HG02870 (cell line): ENCODE data around the gene GABBR2.

Experiments used
- ATAC-seq: cut with Tn5 transposase; IDR thresholded peaks from one replicate; pipeline ENCODE4 v1.9.1; 2021; ENCODE audit warnings: mild to moderate bottlenecking, moderate library complexity; ENCODE audit not compliant: unreplicated experiment

Gene GABBR2

DNA sequence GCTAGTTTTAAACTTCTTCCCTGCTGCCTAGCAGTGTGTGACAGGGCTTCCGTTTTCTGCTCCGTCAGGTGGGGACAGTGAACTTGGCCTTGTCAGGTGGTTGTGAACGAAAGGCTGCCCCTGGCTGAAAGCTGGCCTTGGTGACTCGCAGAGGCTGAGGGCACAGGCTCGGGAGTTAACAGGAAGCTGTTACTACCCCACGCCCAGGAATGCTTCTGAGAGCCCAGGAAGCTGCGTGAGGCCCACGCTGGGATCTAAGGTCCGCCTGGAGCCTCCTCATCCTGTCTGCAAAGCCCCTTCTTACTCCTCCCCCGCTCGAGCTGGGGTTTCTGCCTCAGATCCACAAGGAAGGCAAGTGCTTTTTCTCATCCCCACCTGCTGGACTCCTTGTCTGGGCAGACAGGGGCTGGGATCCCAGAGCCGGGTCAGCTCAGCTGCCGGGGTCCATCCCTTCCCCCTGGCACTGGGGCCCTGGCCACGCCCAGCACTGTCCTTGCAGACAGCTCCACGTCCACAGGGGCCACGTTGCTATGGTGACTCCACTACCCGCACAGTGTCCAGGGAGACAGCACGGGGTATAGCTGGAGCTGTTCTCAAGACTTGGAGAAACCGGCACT is 328.6 kb downstream of the GABBR2 start:
- ATAC-seq: no peak

DNA sequence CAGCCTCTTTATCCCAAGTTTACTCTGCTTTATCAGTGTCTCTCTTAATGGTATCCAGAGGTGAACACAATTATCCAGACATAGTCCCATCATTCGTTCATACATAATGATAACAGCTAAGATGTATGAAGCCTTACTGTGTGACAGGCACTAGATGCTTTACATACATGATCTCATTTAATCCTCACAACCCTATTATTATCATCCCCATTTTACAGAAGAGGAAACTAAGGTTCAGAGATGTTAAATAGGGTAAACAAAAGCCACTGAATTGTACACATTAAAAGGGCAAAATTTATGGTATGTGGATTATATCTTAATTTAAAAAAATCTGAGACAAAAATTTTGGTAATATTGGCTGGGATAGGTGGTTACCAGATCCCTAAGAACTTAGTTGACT is 329.2 kb downstream of the GABBR2 start:
- ATAC-seq: no peak

DNA sequence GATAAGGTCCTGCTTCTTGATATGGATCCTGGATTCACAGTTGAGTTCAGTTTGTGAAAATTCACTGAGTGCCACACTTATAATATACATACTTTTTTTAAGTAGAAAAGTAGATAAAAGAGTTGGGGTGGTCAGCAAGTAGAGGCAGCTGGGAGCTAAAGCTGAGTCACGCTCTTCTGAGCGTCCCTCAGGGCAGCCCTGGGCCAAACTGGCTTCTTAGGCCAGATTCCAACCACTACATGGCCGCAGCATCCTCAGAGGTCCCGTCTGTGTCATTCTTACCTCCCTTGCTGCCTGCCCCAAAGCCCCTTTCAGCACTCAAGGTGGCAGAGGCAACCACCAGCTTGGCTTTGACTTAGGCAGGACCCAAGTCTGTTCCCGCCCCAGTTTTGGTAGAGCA is 329.9 kb downstream of the GABBR2 start:
- no peak for ATAC-seq

DNA sequence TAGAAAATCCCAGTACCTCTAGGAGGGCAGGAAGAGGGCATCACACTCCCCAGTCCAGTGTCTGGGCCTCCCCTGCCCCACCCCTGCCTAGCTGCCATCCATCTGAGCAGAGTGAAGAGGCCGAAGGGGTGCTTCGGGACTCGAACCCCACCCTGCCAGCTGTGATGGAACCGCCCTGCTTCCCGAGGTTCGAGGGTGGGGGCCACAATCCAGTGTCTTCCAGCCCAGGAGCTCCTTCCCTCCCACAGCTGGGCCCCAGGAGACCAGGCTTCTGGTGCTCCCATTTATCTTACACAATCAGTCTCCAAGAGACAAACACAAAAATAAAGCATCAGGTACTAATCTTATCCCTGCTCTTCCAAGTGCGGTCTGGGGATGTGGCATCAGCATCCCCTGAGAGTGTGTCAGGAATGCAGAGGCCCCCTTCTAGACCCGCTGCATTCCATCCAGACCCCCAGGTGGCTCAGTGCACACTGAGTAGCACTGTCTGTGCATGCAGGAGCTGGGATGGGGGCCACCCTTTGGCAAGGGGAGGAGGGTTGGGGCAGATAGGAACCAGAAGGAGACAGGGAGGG is 330.4 kb downstream of the GABBR2 start:
- no peak for ATAC-seq

DNA sequence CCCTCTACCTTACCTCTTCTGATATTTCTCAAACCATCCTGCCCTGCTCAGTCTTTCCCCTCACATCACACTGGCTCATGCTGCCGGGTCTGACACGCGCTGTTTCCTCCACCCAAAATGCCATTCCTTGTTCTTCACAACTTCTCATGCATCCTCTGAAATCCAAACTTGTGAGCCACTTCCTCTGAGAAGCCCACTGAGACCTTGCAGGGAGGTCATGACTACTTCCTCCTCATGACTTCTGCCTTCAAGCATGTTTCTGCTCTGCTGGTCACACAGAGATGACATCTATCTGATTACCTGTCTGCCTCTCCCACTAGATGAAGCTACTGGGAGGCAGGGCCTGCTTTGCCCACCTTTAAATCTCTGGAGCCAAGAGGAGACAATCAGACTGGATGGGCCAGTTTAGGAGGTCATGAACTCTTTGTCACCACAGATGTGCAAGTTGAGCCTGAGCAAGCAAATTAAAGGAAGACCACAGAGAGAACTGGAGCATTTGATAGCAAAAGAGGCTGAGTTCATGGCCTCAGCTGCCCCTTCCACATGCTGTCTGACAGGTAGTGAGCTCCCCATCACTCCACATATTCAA is 333.5 kb downstream of the GABBR2 start:
- no peak for ATAC-seq

DNA sequence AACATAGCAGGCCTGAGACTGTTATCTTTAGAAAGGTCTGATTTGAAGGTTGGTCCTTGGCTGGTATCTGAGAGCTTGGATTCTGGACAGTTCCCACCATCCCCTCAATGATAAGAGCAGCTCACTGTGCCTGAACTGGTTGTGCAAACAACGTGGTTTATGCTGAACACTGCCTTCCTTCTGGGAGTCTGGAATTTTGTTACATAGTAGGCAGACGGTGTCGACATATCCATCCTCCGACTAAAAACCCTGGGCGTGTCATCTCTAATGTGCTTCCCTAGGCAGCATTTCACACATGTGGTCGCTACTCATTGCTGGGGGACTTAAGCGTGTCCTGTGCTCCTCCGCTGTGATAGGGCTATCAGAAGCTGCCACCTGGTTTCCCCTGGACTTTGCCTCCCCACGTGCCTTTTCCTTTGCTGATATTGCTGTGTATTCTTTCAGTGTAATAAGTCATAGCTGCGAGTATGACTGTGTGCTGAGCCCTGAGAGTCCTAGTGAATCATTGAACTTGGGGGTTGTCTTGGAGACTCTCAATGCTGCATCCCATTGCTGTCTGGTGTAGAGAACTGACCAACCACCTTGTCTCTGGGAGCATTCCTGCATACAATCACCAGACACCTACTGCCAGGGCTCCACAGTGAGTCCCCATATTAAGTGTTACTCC is 334.2 kb downstream of the GABBR2 start:
- ATAC-seq: no peak

DNA sequence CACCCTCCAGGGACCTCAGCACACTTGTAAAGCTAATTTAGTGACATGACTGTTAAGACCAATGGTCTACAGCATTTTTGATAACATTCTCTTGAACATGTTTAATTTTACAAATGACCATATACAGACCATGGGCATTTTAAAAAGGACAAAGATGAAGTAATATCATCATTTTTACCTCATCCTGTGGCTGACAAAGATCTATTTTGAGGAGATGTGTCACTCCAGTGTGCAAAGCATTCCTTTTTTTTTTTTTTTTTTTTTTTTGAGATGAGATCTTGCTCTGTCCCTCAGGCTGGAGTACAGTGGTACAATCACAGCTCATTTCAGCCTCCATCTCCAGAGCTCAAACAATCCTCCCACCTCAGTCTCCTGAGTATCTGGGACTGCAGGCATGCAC is 335.1 kb downstream of the GABBR2 start:
- no peak for ATAC-seq

DNA sequence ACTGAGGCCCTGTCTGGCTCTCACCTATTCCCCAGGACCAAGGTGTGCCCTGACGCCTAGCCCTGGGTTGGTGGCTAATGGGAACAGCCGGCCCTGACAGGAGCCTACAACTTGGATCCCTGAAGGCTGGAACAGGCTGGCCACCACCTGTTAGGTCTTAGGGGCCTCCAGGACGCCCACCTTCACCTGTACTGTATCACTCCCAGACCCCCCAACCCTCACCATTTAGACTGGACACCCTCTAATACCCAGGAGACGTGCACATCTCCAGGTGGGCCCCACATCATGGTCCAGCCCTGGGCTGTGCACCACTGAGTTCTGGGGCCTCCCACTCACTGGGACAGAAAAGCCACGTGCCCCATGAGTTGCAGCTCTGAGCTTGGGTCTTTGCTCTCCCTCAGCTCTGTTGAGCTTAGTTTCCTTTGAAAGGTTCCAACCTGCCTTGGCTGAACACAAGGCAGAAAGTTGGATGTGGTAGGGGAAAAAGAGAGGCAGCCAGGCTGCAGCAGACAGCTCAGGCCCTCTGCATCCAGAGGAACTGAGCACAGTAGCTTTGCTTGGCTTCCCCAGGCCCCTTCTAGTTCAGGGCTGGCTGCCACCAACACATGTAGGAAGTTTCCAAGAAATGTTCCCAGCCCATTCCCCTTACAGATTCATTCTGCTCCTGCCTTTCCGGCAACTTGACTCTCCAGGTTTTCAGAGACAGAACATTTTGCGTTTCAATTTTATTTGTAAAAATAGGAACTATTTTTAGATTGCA is 336.5 kb downstream of the GABBR2 start:
- ATAC-seq: no peak

DNA sequence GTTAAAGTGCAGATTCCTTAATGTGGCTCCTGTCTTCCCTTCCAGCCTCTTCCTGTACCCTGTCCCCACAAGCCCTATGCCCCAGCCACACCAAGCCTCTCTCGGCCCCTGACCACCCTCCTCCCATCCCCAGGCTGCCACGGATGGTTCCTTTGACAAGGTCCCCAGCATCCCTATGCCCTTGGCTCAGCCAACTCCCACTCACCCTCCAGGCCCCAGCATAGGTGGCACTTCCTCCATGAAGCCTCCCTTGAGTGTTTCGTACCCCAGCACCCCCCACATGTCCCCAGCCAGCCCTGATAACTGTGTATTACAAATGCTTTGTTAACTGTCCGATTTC is 337.8 kb downstream of the GABBR2 start:
- no peak for ATAC-seq

DNA sequence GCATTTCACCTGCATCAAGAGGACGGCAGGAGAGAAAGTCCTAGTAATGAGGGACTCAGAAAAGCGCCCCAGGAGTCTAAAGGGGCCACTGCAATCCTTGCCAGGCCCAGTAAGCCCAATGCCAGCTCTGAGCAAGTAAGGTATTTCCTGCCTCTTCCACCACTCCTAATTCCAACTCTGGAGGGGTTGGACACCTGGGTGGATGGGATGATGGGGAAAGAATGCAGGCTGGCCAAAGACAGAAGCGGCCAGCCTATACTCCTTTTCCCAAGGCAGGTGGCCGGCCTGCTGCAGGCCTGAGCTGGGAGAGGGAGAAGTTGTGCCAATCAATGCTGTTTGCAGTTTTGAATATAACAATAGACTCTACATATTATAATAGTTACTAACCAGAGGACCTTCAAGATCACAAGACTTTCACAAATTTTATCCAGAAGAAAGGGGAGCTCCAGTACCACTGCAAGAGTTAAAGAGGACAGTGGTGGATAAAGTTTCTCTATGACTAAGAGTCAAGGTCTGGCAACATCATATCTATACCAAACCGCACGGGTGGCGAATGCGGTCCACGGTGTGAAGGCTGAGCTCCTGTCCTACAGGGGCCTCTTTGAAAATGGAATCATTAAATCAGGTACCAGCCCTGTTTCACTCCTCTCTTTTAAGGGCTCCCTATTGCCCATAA is 338.3 kb downstream of the GABBR2 start:
- ATAC-seq: no peak

DNA sequence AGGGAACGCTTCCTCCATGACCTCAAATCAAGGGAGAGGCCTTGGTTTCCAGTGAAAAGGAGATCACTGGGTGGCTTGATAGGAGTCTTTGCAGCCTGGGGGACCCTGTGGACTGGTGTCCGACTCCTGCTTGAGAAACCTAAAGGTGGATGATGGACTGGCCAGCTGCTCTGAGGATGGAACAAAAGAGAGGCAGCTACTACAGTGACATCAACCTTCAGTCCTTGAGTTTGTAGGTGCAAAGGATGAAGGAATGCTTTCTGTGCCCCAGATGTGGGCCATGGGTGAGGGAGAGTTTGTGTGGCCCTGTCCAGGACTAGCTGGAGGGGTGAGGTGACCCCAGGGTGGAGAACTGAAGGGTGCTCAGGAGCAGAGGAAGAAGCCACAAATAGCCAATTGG is 338.8 kb downstream of the GABBR2 start:
- no peak for ATAC-seq

DNA sequence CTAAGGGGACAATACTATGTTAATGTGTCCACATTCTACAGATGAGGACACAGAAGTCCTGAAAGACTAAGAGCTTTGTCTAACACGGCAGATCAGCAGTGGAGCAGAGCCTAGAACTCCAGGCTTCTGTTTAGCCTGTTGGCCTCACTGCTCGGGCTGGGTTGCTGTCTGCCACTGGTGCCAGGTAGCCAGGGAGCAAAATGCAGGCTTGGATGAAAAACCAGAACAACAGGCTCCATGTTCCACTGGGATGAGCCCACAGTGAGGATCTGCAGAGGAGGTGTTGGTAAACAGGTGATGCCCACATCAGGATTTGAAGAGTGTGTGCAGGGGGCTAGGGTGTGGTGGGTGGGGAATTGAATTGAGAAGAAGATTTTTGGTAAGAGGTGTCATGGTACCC is 339.3 kb downstream of the GABBR2 start:
- ATAC-seq: no peak

DNA sequence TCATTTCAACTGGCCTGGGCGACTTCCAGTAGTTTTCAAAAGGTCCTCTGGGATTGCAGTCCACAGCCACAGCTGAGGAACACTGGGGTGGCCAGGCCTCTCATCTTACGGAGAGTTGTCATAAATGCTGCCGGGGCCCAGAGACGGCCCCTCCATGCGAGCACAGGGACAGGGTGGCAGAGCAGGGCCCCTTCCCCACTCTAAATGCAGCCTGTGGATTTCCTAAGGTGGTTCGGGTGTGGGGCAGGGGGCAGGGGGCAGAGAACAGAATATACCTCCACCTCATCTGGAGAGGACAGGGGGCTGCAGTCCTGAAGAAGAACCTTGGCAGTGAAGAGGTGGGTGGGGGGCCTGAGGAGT is 339.7 kb downstream of the GABBR2 start:
- no peak for ATAC-seq

DNA sequence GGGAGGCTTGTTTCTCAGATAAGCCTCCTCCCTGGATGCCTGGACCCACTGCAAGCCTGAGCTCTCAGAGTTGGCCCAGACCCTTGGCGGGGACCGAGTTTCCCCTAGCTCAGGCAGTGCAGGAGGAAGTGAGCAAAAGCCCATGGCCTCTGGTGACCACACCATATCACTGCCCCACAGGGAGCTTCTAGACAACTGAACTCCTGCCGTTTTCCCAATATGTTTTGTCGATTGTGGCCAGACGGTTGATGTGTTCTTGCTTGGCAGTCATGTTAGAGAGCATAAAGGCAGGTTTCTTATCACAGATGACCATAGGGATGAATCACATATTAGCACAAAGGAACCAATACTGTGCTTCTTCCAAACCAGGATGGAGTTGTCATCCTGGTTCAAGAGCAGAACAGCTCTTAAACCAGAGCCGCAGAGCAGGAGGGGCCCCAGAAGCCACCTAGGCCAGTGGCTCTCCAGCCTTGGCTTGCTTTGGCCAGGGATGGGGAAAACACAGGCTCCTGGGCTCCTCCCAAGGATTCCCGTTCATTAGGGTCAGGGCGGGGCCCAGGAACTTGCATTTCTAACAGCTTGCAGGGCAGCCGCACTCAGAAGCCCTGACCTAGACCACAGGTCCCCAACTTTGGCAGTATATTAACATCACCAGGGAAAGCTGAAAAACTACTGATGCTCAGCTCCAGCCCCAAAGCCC is 340.2 kb downstream of the GABBR2 start:
- no peak for ATAC-seq

DNA sequence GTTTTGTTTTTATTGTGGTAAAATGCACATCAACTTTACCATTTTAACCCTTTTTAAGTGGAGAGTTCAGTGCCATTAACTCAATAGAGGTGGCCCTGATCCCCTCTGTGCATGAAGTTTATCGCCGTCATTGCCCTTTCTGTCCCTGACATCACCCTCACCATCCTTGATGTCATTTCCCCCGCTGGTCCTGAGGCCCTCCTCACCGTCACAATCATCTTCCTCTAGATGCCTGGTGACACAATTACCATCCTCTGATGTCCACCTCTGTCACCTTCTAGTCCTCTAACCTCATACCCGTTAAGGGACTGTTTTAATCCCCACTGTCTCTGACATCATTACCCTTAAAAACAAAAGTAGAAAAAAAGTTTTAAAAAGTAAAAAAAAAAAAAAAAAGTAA is 340.8 kb downstream of the GABBR2 start:
- no peak for ATAC-seq

DNA sequence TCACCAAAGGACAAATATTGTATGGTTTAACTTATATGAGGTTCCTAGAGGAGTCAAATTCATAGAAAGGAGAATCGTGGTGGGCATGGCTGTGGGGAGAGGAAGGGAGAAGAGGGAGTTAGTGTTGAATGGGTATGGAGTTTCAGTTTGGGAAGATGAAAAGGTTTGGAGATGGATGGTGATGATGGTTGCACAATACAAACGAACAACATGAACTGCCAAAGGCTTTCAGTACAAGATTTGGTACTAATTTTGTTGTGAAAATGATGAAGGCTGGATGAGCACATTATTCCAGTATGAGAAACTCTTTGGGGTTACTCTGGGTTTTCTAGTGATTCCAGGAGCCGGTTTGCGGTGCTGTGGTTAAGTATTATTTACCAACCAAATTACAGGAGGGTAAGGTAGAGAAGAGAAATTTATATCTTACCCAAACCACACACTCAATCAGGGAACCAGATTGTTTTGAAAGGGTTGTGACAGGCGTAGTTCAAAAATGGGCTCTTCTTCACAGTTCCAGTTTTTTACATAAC is 341.3 kb downstream of the GABBR2 start:
- no peak for ATAC-seq

DNA sequence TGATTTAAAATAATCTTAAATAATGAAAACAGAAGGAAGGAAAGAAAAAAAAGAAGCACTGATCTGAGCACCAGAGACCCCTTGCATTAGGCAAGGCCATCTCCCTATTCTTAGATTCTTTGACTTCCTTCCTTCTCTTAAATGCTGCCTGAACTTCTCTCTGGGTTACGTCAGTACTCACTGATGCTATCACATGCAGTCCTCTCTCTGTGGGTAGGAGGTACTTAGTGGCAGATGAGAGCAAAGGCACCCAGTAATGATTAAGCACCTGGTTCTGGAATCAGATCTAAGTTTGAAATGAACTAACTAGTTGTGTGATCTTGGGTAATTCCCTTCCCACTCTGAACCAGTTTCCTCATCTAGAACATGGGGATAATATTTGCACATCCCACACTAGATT is 343.0 kb downstream of the GABBR2 start:
- no peak for ATAC-seq

DNA sequence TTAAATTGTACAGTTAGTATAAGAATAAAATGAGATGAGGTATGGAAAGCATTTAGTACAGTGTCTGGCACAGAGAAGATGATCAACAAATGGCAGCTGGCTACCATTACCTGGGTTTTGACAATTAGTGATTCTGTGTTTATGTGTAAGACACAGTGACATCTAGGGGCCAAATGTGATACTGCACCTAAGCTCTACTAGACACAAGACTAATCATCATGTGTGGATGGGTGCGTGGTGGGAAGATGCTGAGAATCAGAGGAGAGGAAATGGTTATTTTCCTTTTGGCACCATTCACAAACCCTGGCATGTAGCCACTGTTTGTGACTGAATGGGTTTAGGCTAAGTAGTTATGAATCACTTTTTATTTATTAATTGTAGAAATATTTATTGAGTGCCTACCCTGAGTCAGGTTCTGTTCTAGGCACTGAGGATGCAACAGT is 343.5 kb downstream of the GABBR2 start:
- ATAC-seq: no peak

DNA sequence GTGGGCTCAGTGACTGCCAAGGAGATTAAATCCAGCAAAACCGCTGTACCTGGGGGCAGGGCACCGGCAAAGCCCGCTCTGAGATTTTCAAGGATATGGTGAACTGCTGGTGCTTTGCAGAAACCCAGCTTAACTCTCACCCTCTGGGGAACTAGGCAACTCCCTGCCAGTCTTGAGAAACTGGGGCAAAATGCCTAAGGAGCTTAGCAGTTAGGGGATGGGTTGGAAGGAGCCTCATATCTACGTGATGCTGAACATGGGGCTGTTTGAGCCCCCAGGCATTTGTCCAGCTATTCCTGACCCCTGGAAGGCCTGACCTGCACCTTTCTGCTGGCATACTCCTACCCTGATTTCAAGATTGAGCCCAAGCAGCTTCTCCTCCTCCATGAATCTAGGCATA is 344.6 kb downstream of the GABBR2 start:
- no peak for ATAC-seq

DNA sequence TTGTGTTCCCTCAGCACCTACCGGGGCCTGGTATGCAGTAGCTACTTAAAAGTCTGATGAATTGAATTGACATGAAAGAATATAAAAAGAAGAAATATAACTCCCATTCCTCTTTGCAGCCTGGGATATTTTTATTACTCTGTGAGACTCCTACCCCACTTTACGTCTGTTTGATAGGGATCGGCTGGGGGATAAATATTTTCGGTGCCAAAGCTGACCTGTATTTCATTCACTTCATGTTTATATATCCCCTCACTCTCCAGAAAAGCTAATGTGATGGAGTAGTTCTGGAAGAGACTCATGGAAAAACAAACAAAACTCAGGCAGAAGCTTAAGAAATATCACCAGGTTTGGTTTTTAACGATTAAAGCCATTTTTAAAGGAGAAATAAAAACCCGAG is 345.1 kb downstream of the GABBR2 start:
- ATAC-seq: no peak
